HG02884 (cell line): ENCODE measurements around the gene OR10A7.
"Not testable (repeated sequence)": the region's sequence is repeated elsewhere in the genome, so short reads cannot be mapped to it uniquely, and the experiment has no call there.

ENCODE experiments used
- ATAC-seq: cut with Tn5 transposase; IDR thresholded peaks from one replicate; pipeline ENCODE4 v1.9.1; 2021; ENCODE audit warnings: mild to moderate bottlenecking, moderate library complexity; ENCODE audit not compliant: unreplicated experiment

The OR10A7 gene, protein sequence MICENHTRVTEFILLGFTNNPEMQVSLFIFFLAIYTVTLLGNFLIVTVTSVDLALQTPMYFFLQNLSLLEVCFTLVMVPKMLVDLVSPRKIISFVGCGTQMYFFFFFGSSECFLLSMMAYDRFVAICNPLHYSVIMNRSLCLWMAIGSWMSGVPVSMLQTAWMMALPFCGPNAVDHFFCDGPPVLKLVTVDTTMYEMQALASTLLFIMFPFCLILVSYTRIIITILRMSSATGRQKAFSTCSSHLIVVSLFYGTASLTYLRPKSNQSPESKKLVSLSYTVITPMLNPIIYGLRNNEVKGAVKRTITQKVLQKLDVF

DNA sequence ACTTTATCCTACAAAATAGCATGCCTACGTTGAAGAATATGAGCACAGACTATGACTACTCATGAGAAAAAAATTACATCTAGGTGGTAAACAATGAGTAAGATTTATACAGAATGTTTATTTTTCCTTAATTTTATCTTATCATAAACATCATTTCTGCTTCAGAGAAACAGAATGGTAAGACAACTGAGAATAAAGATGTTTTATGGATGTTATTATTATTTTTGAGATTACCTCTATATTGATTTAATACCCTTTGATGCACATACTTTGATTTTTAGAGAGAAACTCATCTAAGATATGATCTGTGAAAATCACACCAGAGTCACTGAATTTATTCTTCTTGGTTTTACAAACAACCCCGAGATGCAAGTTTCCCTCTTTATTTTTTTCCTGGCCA lies at the start of gene OR10A7:
Gene OR10A7, plus strand, starts transcription at position 301 of the 400 bp plus-strand sequence. Its CDS starts 0 bp downstream, at position 301.
- ATAC-seq = no peak

DNA sequence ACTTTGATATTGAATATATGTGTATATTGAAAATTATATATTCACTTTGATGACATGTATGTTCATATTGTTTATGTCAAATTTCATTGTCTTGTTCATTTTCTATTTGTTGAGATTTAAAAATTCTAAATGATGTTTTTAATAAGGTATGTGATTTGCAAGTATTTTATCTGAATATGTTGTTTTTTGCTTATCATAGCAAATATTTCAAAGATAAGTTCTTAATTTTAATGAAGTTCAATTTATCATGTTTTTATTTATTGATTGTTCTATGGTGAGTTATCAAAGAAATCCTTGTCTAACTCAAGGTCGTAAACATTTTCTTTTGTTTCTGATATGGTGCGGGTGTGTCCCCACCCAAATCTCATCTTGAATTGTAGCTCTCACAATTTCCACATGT lies 49.4 kb upstream of the OR10A7 start:
- no peak for ATAC-seq

DNA sequence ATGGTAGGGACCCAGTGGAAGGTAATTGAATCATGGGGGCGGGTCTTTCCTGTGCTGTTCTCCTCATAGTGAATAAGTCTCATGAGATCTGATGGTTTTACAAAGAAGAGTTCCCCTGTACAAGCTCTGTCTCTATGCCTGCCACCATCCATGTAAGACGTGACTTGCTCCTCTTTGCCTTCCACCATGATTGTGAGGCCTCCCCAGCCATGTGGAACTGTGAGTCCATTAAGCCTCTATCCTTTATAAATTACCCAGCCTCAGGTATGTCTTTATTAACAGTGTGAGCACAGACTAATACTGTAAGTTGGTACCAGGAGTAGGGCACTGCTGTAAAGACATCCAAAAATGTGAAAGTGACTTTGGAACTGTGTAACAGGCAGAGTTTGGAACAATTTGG lies 49.0 kb upstream of the OR10A7 start:
- ATAC-seq = not testable (repeated sequence)

DNA sequence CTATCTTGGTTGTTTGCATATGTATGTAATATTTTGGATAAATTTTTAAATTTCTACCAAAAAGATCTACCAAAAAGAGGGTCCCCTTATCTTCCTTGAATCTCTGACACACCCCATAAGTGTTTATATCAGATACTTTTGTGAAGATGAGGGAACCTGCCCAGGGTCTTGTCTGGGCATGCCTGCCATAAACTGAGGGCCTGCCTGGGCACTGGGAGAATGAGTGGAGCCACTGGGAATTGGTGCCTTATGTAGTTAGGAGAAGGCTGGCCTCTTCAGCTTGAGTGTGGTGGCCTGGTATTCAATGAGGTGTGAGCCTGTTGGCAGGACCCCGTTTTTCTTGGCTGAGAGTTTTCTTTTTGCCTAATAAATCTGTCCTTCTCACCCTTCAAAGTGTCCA lies 48.1 kb upstream of the OR10A7 start:
- ATAC-seq = no peak

DNA sequence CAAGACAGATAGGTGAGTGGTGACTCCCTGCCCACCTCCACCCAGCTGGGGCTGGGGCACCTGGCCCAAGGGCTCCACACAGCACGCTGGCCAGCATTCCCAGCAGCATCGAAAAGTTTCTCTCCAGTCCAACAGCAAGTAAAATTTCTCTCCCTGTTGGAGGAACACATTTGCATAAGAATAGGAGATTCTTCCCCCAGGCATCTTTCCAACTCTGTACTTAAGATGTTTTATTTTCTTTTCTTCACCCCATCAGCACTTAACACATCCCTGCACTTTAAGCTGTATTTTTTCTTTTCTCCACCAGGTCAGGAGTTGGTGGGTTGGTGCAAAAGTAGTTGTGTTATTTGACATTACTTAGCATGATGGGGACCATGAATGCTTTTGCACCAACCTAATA lies 47.4 kb upstream of the OR10A7 start:
- ATAC-seq = no peak

DNA sequence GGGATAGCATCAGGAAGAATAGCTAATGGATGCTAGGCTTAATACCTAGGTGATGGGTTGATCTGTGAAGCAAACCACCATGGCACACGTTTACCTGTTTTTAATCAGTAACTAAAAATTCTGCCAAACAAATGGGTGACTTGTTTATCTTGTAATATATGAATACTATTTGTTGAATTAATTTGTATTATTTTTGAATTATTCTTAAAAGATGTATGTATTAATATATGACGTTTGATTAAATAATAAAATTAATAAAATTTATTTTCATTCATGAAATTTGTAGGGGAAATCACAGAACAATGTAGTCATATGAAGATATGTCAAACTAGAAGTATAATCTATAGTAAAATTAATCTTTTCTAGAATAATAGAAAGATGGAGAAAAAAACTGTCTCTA lies 32.3 kb upstream of the OR10A7 start:
- ATAC-seq = no peak

DNA sequence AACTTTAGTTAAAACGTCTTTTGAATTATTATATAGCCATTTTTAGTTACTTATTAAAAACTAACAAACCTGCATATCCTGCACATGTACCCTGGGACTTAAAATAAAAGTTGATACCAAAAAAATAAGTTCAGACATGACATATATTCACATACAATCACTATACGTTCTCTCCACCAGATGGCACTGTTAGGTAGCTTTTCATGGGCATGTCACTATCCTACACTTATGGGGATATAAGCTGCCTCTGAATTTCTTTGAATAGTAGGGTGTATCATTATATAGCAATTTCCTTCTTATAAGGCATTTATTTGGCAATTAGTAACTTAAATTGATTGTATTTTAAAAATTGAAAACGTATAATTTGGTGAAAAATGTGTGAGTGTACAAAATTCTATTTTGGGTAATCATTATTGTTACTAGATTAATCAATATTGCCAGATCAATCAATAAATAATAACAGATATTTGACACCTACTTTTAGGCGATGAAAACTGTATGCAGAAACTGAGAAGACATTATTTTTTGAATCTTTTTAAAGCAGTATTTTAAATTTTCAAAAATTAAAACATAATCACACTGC lies 31.8 kb upstream of the OR10A7 start:
- peak; percentile 93 for ATAC-seq

DNA sequence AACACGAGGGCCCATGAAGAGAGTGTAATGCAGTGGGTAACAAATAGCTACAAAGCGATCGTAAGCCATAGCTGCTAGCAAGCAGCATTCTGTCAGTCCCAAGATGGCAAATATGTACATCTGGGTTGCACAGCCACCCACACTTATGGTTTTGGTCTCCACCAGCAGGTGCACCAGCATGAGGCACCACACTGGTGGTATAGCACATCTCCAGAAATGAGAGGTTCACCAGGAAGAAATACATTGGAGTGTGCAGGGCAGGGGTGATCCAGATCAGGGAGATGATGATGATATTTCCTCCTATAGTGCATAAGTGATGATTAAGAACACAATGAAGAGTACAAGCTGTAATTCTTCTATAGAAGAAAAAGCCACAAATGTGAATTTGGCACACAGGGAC lies 26.4 kb upstream of the OR10A7 start:
- no peak for ATAC-seq

DNA sequence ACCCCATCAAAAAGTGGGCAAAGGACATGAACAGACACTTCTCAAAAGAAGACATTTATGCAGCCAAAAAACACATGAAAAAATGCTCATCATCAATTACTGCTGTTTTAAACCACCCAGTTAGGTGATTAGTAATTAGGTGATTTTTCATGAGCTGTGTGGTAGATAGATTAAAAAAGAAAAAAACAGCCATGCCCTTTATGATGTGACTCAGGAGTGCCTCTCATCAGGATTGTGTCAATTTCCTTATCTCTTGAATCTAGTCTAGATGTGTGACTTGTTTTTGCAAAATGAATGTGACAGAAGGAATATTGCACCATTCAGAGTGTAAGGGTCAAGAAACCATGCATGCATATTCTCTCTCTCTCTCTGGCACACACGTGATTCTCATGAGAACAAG lies 5.7 kb downstream of the OR10A7 start:
- no peak for ATAC-seq

DNA sequence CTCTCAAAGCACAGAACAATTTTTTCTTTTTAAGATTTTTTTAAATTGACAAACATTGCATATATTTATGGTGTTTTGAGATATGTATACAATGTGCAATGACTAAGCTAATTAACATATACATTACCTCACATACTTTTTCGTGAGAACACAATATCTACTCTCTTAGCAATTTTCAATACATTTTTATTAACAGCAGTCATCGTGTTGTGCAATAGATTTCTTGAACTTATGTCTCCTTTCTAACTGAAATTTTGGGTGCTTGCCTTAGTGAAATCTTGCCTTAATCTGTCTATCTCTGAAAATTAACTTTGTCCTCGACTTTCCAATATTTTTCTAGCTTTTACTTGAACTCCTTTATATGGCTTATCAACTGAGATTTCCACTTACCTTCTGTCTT lies 6.8 kb downstream of the OR10A7 start:
- ATAC-seq = no peak

DNA sequence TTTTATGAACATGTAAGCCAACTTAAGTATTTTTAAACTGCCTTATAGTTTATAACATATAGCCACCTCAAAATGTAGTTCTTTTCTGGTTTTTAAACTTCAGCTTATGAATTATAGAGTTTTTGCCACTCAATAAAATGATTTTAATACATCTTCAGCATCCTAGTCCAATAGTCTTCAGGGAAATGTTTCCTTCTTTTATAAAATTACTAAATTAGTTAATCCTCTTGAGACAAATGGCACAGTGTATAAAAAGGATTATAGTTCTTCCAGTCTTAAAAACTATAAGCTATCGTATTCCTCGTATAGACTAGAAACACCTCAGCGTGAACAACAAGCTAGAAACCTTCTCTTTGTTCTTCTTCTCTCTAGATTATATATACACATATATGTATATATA lies 23.5 kb downstream of the OR10A7 start, which contains the start of gene OR6C74:
Gene OR6C74, plus strand, starts transcription at position 301 of the 400 bp plus-strand sequence. CDS start 2,679 bp downstream, outside the sequence.
- no peak for ATAC-seq

DNA sequence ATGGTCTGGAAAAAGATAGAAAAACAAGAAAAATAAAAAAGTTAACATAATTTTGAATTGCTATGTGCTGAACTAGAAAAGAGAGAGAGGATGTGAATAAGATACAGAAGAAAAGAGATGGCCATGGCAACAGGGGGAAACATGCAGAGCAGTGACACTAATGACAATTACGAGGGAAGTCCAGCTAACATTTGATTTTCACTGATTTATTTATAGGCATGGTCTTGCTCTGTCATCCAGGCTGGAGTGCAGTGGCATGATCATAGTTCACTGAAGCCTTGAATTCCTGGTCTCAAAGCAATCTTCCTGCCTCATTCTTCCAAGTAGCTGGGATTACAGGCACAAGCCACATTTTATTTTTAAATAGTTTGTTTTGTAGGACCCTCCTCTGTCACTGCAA lies 25.3 kb downstream of the OR10A7 start:
- no peak for ATAC-seq

DNA sequence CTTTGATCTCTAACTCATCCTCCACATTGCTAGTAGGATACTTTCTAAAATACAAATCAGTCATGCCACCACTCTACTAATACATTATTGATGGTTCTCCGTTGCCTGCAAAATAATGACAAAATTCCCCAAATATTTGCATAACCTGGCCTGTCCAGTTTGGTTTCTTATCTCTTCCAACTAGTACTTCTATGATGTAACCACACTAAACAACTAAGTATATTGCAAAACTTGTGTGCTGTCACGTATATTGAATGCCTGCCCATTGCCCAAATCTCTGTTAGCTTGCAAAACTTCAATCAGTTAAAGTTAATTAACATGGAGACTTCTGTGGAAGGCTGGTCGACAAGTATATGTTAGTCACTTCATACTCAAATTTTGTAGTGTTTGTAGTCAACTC lies 30.1 kb downstream of the OR10A7 start:
- ATAC-seq = no peak

DNA sequence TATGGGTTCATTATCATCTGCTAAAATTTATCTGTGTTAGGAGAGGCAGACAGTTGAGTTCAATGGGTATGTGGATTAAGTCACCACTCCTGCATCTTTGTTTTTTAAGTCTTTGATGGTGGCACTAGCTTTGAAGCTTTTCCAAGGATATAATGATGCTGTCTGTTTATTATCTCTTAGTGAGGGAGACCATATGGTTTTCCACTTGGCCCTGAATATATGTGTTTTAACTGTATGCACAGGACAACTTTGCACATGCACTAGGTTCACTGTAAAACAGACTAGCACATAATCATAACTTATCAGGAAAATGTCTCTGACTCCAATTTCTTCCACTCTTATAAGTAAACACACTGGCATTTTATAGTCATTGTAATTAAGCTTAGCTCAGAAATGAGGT lies 32.5 kb downstream of the OR10A7 start:
- ATAC-seq = no peak

DNA sequence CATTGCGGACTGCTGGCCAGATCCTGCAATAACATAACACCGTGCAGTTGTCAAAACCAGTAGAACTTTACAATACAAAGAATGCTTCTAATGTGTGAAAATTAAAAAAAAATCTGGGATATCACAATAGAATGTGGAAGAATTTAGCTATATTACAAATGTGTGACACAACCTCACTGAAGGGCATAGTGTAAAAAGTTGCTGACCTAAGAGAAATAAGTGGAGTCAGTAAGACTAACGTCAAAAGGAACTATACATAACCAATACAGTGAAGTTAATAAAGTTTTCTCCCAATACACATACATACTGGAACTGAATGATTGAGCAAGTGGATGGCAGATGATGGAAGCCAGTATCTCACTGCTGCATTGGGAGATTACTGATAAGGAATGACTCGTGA lies 36.0 kb downstream of the OR10A7 start:
- ATAC-seq = no peak

DNA sequence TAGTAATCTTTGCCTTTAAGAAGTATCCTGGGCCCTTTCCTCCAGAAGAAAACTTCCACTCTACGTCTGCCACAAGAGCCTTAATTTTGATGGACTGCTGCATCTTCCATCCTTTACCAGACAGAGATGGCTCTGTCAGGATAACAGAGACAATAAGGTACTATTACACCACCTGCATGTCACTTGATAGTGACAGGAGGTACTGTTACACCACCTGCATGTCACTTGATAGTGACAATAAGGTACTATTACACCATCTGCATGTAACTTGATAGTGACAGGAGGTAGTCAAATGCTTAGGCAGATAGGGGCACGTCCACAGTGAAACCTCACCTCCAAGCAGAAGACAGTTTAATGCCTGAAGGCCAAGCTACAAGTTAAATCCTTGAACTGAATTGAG lies 37.5 kb downstream of the OR10A7 start:
- ATAC-seq = no peak
